ELF-1 (cell line): ENCODE measurements around the gene BLM.

ENCODE experiments used
- DNase-seq: peaks from one replicate; pipeline ENCODE4 v3.0.0-alpha.2; 2016; ENCODE audit warnings: low read depth, low spot score

BLM gene

DNA sequence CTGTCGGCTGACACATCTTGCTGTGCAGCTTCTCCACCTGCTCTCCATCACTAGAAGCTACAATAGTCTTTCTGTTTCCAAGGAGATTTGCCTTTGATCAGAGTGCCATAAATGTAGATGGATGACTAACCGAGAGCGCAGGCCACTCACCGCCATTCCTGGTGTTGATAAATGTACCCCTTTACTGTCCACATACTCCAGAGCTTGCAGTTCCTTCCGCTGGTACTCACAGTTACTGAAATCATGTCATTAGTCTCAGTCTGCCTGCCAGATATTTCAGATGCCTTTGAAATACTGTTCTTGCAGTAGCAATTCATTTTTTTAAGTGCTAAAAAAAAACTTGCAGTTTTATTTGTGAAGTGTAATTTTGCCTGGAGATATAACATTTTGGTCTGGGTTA is 72.3 kb downstream of the BLM start:
- no peak for DNase-seq

DNA sequence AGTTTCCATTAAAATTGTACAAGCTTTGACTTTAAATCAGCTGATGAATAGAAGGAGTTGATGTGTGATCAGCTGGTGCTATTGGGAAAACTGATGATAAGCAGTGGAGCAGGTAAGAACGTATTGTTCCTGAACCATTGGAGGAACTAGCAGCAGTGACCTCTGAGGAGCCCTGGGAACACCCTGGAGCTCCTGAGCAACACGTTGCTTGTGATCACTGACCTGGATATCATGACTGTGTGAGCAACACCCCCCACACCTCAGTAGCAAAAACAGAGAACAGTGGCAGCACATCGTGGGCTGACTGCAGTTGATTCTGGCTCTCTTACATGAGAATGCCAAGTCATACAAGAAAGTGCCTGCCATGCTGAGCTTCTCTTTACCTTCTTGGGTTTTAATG is 72.9 kb downstream of the BLM start:
- no peak for DNase-seq

DNA sequence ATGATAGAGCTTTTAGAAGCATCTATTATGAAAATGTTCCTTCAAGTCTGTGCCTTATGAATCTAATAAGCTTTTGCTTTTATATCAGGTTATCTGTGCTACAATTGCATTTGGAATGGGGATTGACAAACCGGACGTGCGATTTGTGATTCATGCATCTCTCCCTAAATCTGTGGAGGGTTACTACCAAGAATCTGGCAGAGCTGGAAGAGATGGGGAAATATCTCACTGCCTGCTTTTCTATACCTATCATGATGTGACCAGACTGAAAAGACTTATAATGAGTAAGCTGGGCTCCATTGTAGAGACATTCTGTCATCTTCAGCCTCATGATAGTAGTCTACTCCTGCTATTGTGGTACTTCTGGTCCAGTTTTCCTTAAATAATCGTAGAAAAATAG is 73.4 kb downstream of the BLM start:
- no peak for DNase-seq

DNA sequence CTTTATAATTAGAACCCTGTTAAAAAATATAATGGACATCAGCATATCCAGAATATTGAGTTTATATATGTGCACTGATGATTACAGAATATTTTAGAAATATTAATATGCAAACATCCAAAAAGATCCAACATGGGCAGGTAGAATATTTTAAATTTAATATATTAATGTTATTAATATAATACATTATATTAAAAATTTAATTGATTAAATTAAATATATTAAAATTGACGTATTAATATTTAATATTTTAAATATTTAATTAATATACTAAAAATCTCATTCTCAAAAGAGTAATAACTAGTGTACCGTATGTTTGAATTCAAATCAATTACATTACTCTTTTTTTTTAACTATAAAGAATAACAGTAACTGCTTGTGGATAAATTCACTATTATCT is 77.4 kb downstream of the BLM start:
- no peak for DNase-seq

DNA sequence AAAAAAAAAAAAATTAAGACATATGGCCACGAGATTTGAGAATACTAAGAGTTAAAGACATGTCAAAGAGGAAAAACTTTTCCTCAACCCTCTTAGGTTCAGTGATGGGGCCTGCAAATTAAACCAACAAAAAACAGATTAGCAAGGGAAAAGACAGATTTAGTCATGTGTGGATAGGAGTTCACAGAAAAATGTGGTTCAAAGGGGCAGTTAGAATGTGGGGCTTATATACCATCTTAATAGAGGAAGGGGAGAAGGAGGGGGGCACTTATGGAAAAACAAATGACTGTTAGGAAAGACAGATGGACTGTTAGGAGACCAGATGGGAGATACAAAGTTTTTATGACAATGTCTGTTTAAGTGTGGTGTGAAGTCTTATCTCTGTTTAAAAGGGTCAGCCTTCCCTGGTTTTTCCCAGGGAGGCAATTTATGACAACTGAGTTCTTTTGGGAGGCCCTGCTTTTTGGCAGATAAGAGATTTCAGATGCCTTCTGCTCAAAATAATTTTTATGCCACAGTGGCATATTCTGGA is 82.6 kb downstream of the BLM start:
- DNase-seq: no peak

DNA sequence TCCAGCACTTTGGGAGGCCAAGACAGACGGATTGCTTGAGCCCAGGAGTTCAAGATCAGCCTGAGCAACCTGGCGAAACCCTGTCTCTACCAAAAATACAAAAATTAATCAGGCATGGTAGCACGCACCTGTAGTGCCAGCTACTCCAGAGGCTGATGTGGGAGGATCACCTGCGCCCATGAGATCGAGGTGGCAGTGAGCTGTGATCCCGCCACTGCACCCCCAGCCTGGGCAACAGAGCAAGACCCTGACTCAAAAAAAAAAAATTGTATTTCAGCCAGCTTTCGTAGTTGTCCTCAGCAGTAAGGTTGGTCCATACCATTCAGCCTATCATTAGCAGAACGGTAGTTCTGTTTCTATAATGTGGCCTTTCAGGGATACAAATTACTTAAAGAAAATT is 84.7 kb downstream of the BLM start:
- no peak for DNase-seq

DNA sequence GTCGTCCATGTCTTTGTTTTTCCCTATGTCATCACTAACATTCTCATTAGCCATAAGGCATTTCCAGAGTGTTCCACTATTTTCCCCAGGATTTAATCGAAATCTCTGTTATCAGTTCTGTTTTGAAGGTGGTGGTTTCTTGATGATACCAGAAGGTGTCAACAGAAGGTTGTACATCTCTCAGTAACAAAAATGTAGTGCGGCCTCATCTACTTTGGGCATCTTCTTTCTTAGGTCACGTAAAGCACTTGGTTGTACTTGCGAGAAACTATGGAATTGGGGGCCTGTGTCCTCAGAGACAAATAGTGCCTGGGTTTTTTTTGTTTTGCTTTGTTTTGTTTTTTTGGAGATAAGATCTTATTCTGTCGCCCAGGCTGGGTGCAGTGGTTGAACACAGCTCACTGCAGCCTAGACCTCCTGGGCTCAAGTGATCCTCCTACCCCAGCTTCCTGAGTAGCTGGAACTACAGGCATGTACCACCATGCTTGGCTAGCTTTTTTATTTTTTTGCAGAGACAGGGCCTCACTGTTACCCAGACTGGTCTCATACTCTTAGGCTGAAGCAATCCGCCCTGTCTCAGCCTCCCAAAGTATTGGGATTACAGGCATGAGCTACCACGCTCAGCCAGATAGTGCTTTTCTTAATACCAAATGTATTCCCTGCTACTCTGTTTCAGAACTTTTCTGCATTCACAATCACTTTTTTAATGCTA is 90.1 kb downstream of the BLM start:
- no peak for DNase-seq

DNA sequence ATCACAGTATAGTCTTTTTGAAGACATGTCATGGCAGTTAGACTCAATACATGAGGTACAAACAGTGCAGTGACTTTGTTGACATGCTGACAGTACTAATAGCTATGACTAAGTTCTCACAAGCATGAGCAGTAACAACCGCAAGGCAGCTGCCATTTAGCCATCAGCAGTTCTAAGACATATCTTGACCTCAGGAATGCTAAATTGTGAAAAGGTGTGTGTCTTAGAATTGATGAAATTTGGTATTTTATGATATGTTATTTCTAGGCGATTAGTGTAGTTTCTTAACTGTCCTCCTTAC is 90.6 kb downstream of the BLM start:
- no peak for DNase-seq

DNA sequence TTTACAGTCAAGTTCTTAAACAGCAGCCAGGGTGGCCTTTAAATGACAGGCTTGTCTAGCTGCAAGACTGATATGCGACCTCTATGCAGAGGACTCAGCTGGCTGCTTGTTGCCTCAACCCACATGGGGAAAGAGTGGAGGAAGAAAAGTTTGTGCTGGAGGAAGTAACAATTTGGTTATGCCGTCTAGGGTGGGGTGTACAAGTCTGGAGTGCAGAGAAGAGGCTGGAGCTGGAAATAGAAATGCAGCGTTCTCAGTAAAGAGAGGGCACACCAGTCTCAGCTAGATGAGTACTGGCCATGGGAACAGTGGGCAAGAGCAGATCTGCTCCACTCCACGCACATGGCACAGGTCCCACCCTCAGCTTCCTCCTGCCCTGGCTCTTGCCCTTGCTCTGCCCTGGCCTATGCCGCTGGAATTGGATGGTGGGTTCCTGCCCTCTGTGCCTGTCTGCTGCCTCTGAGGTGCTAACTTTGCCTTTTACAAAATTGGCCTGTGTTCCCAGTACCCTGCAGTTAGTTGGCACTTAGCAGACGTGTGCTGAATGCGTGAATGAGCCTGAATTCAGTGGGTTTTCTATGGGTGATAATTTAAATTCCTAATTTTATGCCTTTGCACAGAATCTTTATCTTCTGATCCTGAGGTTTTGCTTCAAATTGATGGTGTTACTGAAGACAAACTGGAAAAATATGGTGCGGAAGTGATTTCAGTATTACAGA is 91.5 kb downstream of the BLM start:
- no peak for DNase-seq

DNA sequence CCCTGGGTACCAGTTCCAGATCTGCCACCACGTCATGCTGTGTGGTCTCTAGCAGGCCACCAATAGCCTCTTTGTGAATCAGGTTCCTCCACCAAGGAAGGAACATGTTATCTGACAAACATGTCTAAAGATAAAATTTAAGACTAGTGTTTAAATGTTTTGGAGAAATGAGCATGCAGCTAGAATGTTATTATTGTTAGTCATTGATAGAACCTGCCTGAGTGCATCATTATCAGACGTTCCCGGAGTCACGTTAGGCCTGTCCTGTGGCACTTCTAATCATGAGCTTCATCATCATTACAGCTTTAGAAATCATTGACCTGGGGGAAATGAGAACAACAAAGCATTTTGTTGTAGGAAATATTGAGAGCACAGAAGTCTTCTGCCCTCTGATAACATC is 92.4 kb downstream of the BLM start:
- DNase-seq: no peak

DNA sequence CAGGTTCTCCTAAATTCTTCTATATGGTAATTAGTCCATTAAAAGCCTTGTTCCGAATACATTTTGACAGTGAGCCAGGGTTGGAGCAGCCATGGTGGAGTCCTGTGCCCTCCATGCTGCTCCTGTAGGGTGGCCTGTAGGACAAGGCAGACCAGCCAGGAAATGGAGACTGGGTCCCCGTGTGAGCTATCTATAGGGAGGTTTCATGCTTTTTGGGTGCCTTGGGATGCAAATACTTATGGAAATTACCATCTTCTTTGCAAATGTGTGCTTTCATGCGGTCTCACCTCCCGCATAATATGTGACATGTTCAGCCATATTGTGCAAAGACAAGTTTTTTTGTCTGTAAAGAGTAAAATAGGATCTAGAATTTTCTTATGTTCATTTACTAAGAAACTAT is 93.2 kb downstream of the BLM start:
- no peak for DNase-seq

DNA sequence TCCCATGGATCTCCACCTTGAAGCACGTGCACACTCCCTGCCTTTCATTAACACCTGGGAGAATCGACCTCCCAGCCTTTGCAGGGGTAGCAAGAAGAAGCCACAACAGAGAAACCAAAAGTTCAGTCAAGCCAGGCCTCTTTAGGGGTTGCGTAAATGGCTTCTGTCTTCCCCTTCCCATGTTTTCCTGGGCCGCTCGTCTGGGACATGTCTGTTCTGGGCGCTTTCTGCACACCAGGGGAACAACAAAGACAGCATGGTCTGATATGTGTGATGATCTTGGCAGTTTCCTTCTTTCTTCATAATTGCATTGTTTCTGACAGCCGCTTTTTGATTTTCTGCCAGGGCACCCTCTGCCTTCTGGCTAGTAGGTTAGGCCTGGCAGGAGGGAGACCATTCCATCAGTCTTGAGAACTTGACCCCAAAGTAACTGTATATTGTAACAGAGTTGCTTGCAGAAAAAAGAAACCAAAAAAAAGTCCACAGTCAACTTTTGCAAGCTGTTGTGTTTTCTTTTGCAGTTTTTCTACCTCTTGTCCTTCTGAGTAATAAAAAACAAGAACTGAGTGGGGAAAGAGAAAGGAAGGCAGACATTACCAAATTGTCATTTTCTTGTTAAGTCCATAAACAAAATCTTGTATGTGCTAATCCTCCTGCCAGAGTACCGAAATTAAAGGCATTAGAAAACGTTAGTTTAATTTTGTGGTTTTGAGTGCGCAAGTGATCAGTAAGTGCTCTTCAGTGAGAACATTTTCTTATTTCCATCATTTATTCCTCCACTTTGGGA is 95.2 kb downstream of the BLM start:
- DNase-seq: no peak

DNA sequence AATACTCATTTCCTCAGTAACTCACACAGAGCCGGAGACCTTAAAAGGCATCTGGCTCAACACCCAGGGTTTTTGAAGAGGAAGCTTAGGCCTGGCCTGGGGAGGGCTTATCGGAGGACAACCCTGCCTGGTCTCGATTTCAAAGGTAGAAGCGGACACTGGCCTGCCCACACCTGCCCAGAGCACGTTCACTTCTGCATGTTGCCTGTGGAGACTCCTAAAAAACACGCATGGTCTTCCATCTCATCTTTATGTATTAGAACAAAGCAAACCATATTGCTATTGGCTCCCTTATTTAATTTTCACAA is 95.8 kb downstream of the BLM start:
- no peak for DNase-seq

DNA sequence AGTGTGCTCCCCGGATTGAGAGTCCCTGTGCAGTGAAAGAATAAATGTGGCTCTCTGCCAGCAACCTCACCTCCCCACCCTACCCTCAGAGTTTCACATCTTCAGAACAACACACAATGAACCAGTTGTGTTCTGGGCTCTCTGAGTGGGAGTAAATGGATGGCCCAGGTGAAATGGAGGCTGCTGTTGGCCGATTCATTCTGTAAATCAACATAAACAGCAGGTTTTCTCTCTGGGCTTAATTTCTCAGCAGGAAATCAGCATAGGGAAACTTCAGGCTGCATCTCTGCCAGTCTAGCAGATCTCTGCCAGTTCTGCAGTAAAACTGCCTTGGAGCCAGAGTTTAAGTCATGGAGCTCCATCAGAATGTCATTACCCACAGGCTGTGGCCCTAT is 96.6 kb downstream of the BLM start:
- DNase-seq: no peak

DNA sequence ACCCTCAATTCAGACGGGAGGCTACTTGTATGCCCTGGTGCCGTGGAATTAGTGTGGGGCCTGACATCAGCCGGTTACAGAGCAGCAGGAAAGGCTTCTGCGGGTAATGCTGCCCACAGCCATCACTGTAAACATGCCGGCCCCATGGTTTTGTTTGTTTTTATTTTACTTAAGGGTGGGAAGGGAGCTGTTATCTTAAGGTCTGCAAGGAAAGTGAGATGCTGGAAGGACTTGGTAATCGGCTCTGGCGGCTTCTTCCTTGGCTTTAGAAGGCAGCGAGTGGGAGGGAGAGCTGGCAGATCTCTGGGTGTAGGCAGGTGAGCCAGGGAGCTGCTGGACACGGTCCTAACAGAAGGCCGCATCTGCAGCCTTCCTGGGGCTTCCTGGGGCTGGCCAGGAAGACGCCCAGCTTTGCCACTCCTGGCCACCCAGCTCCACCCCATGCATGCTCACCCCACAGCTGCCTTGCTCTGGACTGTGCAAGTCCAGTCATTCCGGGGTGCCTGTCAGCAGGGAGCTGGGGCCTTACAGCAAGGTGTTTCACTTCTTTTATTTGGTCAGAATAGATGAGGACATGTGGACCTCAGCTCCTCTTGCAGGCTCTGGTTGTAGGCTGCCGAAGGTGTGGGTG is 97.2 kb downstream of the BLM start:
- no peak for DNase-seq

DNA sequence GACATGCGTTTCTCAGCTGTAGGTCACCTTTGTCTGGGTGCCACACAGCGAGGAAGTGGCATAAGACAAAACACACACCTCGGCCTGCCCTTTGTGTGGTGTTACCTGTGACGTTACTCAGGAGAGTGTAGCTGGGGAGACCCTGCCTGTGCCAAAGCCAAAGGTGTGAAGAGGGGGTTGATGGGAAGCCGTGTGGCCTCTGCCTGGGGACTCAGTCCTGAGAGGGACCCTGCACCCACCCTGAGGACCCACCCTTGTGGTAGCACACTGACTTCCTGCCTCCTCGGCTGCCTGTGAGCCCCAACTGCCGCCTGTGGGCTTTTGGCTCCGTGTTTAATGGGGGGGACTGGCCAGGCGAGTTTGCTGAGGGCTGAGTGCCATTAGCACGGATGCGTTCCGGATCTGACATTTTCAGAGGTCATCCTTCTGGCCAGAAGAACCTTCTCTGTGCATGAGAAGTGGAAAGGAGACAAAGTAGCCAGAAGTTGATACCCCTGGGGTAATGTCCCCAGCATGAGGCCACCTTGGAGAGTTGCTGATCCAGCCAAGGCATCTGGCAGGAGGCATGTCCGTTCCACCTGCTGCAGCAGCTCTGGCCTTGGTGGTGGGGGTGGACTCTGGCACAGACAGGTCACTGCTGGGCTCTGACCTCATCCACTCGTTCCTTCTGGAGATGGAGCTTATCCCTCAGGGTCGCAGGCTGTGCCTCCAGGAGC is 99.4 kb downstream of the BLM start:
- no peak for DNase-seq

DNA sequence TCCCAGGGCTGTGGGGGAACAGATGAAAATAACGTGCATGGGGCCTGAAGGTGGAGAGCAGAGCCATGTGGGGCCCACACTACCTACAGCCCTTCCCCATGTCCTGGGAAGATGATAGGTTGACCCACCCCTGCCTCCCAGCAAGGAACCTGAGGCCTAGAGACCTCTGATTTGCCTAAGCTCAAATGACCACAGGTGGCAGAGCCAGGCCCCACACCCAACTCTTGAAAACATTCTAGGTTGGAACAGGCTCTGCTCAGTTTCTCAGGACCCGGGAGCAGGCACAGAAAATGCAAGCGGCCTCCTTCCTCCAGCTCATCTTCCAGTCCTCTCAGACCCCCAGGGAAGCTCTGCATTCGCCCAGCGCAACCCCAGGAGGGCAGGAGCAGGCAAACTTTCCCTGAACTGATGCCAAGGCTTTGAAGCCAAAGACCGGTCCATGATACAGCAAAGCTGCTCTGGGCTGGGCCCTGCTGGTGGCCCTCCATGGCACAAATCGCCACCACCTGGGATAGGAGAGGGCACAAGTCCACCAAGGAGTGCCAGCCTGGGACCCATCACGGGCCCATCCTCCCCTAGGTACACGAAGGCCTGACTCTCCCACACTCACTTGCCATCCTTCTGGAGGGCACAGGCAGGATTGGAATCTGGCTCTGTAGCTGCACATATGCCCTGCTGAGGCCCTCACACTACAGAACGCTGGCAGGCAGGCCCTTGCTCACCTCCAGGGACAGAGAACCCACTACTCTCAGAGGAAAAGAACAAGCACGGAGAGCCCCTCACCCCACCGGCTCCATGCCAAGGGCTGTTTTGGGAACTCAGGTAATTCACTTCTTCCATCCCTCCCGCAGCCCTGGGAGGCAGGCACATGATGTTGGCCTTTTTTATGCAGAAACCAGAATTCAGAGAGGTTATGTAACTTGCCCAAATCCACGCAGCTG is 100.2 kb downstream of the BLM start:
- no peak for DNase-seq

DNA sequence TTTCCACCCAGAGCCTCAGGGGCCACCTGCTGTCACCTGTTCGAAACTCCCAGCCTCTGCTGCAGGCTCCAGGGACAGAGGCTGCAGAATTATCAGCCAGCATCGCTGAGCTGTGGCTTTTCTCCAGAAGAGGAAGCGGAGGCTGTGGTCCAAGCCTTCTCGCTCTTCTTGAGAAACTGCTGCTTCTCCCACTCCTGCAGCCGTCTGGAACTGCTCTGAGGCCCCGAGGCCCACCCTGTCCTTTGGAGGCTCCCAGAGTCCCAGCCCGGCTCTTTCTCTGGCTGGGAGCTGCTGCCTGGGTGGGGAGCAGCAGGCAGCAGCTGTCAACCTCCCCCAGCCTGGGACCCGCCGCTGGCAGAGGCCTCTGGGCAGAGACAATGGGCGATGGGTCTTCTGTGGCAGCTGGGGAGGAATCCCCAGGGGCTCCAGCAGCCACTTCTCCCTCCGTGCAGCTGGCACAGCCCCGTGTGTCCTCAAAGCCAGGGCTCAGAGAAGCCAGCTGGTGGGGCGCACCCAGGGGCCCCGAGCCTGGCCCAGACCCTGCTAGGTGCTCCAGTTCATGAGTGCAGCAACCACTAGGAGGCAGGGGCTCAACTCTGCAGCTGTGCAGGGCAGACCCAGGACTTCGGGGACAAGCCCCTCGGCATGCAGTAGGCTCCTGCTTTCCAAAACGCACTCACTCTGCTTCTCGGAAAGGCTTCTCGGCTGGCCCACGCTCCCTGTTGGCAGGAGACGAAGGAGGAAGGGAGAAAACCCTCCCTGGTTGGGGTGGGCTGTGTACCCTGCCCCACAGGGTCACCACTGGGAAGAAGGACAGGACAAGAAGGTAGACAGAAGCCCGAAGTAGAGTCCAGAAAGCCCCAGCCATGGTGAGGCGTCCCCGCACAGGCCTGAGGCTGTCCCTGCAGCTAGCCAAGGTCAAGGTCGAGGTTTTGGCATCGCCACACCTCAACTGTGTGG is 101.4 kb downstream of the BLM start:
- peak; percentile 46 for DNase-seq

DNA sequence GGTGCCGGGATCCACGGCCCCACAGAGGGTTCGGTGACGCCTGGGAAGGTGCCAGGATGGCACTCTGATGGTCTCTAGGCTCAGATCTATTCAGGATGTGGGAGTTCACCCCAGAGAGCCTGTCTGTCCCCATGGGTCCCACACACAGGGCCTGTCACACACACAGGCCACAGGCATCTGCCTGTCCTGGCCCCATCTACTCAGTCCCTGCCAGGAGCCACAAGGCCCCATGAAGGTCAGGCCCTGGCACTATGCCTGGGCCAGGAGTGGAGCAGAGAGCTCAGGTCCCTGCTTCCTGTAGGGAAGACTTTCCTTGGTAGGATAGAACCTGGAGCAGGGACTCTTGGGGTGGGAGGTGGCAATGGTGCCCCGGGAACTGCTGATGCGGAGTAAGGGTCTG is 102.2 kb downstream of the BLM start:
- DNase-seq: no peak

DNA sequence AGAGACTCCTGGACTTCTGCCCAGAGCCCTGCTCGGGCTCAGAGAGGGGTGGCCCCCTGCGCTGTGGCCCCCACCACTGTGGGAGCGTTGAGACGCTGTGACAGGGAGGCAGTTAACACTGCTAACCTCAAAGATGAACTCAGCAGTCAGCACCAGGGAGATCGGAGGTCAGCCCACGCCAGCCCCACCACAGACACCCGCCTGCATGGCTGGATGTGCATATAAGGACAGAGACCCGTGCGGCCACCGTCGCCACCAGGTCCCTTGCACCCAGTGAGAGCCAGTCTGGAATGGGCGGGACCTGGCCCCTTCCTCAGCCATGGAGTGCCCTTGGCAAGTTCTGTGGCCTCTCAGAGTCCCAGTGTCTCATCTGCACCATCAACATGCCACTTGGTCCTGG is 102.7 kb downstream of the BLM start:
- DNase-seq: no peak
